Upper lobe of left lung (tissue), 4 donors: ENCODE measurements around the gene C2orf78.

ENCODE experiments used
- POLR2A ChIP-seq, 4 donors: fragments of 450-650 bp; IDR thresholded peaks; one replicate each; pipeline ENCODE4 v1.5.1; 2016 to 2017; ENCODE audit warnings: antibody characterized with exemption in 4 of 4, mild to moderate bottlenecking in 2 of 4
- POLR2AphosphoS5 ChIP-seq, 2 donors: sonication (generic); formaldehyde crosslinking; IDR thresholded peaks; one replicate each; pipeline ENCODE4 v1.5.1; 2017; ENCODE audit warnings: antibody characterized with exemption in 2 of 2
- TF ChIP-seq, protein P1 (sequence below), 6 experiments: fragments of 450-650 bp in 4 of 6; fragments of 200-600 bp in 2 of 6; sonication (generic) in 2 of 6; IDR thresholded peaks; one replicate each; pipeline ENCODE4 v1.5.1; 2016 to 2019; ENCODE audit warnings: antibody characterized with exemption in 6 of 6

DNA sequence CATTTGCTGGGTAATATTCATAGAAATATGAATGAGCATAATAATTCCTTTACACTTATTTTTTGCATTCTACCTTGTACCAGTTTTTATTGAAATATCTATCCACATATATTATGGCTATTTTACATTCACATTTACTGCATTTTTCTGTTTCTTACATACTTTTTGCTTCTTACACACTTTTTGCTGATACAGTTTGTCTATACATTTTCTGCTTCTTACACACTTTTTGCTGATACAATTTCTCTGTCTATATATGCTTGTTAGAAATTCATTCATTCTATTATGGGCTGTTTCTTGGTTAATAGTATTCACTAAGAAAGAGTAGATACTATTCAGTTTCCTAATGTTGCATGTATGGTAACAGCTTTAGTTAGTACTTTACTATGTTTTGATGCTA is 27.9 kb downstream of the C2orf78 start:
- TF ChIP-seq POLR2A (IDR thresholded peaks at IDR 0.05) (no peak), POLR2AphosphoS5 (IDR thresholded peaks at IDR 0.05) (no peak)
- TF ChIP-seq, protein P1, sequence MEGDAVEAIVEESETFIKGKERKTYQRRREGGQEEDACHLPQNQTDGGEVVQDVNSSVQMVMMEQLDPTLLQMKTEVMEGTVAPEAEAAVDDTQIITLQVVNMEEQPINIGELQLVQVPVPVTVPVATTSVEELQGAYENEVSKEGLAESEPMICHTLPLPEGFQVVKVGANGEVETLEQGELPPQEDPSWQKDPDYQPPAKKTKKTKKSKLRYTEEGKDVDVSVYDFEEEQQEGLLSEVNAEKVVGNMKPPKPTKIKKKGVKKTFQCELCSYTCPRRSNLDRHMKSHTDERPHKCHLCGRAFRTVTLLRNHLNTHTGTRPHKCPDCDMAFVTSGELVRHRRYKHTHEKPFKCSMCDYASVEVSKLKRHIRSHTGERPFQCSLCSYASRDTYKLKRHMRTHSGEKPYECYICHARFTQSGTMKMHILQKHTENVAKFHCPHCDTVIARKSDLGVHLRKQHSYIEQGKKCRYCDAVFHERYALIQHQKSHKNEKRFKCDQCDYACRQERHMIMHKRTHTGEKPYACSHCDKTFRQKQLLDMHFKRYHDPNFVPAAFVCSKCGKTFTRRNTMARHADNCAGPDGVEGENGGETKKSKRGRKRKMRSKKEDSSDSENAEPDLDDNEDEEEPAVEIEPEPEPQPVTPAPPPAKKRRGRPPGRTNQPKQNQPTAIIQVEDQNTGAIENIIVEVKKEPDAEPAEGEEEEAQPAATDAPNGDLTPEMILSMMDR (IDR thresholded peaks at IDR 0.05) = no peak
